HCT116 (cell line): ENCODE results near the gene GPRC5B.

Experiments
- CTCF ChIP-seq, 3 experiments: fragments of 200-600 bp in 1 of 3; sonication (generic) in 1 of 3; IDR thresholded peaks in 2 of 3; conservative IDR thresholded peaks in 1 of 3; 2 replicates each; pipeline ENCODE4 v1.5.1; 2012 to 2017; ENCODE audit warnings: low read depth in 2 of 3, low read length in 2 of 3, antibody characterized with exemption in 1 of 3, borderline replicate concordance in 1 of 3, control low read depth in 1 of 3, mild to moderate bottlenecking in 1 of 3, mixed read lengths in 1 of 3, mixed run types in 1 of 3, moderate library complexity in 1 of 3; ENCODE audit not compliant: insufficient read depth in 1 of 3
- ELF1 ChIP-seq: IDR thresholded peaks from 2 replicates; pipeline ENCODE4 v1.6.1; 2012; ENCODE audit warnings: low read depth, borderline replicate concordance
- EZH2 ChIP-seq: fragments of 200-600 bp; sonication (generic); IDR thresholded peaks from 2 replicates; pipeline ENCODE4 v1.6.1; 2017; ENCODE audit warnings: antibody characterized with exemption, mixed run types
- EZH2phosphoT487 ChIP-seq: fragments of 200-600 bp; IDR thresholded peaks from 2 replicates; pipeline ENCODE4 v1.6.1; 2018; ENCODE audit warnings: antibody characterized with exemption, borderline replicate concordance
- MAX ChIP-seq: IDR thresholded peaks from 2 replicates; pipeline ENCODE4 v1.6.1; 2012
- POLR2A ChIP-seq: IDR thresholded peaks from 2 replicates; pipeline ENCODE4 v1.7.0; 2011; ENCODE audit warnings: borderline replicate concordance; ENCODE audit not compliant: insufficient read depth, insufficient read length; ENCODE audit errors: extremely low read depth
- POLR2AphosphoS5 ChIP-seq: IDR thresholded peaks from 2 replicates; pipeline ENCODE4 v1.6.1; 2011; ENCODE audit warnings: mild to moderate bottlenecking, low read depth, low read length, moderate library complexity
- SP1 ChIP-seq: IDR thresholded peaks from 2 replicates; pipeline ENCODE4 v1.6.1; 2012; ENCODE audit warnings: low read depth
- YY1 ChIP-seq: IDR thresholded peaks from 2 replicates; pipeline ENCODE4 v1.6.1; 2011; ENCODE audit warnings: low read length, low read depth, moderate library complexity, mild to moderate bottlenecking; ENCODE audit not compliant: insufficient replicate concordance; ENCODE audit errors: extremely low read depth
- ZFX ChIP-seq: fragments of 450-650 bp; IDR thresholded peaks from 2 replicates; pipeline ENCODE4 v1.6.1; 2017
- ZNF274 ChIP-seq: fragments of 200-500 bp; sonication (Bioruptor generic); IDR thresholded peaks from 2 replicates; pipeline ENCODE4 v1.6.1; 2014; ENCODE audit warnings: mild to moderate bottlenecking, low read depth, low read length, inconsistent platforms

- TF ChIP-seq POLR2A: no peak
- TF ChIP-seq CTCF (IDR thresholded peaks at IDR 0.05 in 2 of 3, conservative IDR thresholded peaks at IDR 0.05 in 1 of 3; ENCODE audit: borderline replicate concordance in 1 of 3, insufficient read depth in 1 of 3, low read depth in 2 of 3, low read length in 2 of 3): no peak
- no peak for TF ChIP-seq MAX
- TF ChIP-seq POLR2AphosphoS5: no peak
- no peak for TF ChIP-seq EZH2
- TF ChIP-seq EZH2phosphoT487: no peak
- no peak for TF ChIP-seq ZFX
- no peak for TF ChIP-seq SP1
- TF ChIP-seq ZNF274: no peak
- TF ChIP-seq YY1: no peak
- no peak for TF ChIP-seq ELF1
These were observed 11.7 kb downstream of the GPRC5B start for GRCh38 chr16:19872935-19873334.
